Gastrocnemius medialis (tissue), 4 donors: ENCODE measurements around the gene F8. TPM values are rescaled to one million over a fixed set of nuclear protein-coding genes. Genes with fewer than 3 reads are reported as not detected.

Experiments used
- ATAC-seq, 2 donors: fragments of 150-250 bp; one replicate each; pipeline ENCODE4 v1.9.1; 2016
- DNase-seq, 2 donors: peaks; one replicate each; pipeline ENCODE4 v3.0.0-alpha.2; 2019
- H3K27ac ChIP-seq, 4 donors: fragments of 200-600 bp; sonication (generic); 1 replicate in 1 of 4; 2 replicates in 3 of 4; pipeline ENCODE4 v1.5.1; 2016 to 2018; ENCODE audit warnings: mild to moderate bottlenecking in 2 of 4, moderate library complexity in 1 of 4
- H3K27me3 ChIP-seq, 3 donors: fragments of 200-600 bp; sonication (generic) in 2 of 3; 1 replicate in 1 of 3; 2 replicates in 2 of 3; pipeline versions ENCODE4 v1.5.1 to v1.6.0; 2016 to 2019; ENCODE audit warnings: mild to moderate bottlenecking in 1 of 3, moderate library complexity in 1 of 3
- H3K36me3 ChIP-seq, 2 donors: fragments of 200-600 bp; sonication (generic) in 1 of 2; one replicate each; pipeline ENCODE4 v1.5.1; 2017 to 2018
- H3K4me1 ChIP-seq, 2 donors: fragments of 200-600 bp; sonication (generic) in 1 of 2; one replicate each; pipeline ENCODE4 v1.5.1; 2016 to 2017; ENCODE audit warnings: mild to moderate bottlenecking in 2 of 2
- H3K4me3 ChIP-seq, 4 donors: fragments of 200-600 bp; sonication (generic) in 3 of 4; 1 replicate in 1 of 4; 2 replicates in 3 of 4; pipeline ENCODE4 v1.5.1; 2016 to 2019; ENCODE audit warnings: mild to moderate bottlenecking in 2 of 4
- H3K9me3 ChIP-seq, 3 donors: fragments of 200-600 bp; sonication (generic) in 2 of 3; 1 replicate in 1 of 3; 2 replicates in 2 of 3; pipeline ENCODE4 v1.5.1; 2016 to 2019
- CTCF ChIP-seq, 5 experiments: fragments of 450-650 bp in 3 of 5; fragments of 200-600 bp in 2 of 5; sonication (generic) in 2 of 5; IDR thresholded peaks in 4 of 5; conservative IDR thresholded peaks in 1 of 5; 1 replicate in 4 of 5; 2 replicates in 1 of 5; pipeline ENCODE4 v1.5.1; 2016 to 2019; ENCODE audit warnings: antibody characterized with exemption in 5 of 5, mild to moderate bottlenecking in 3 of 5, moderate library complexity in 3 of 5
- POLR2A ChIP-seq, 2 donors: fragments of 450-650 bp; IDR thresholded peaks; one replicate each; pipeline ENCODE4 v1.6.1; 2017; ENCODE audit warnings: antibody characterized with exemption in 2 of 2, mild to moderate bottlenecking in 2 of 2, moderate library complexity in 2 of 2
- in situ Hi-C, 4 donors: fragments of 200-750 bp; cut with MboI; loops; one replicate each; pipeline versions ENCODE4 v1.15.0 to v1.8.0; 2017; ENCODE audit warnings: low sequenced_read_pairs in 4 of 4
- intact Hi-C: fragments of 100-400 bp; cut with DNase I; formaldehyde crosslinking; loops from one replicate; pipeline ENCODE4 v1.15.1; 2023; ENCODE audit warnings: low total_unique reads
- total RNA-seq, 4 donors: library from RNA; depleted of rRNA; stranded (reverse); fragments of >200 nt; gene quantifications; one replicate each; pipeline versions ENCODE4 v1.1.0 to v1.2.3, GENCODE V29; 2016

F8 gene
- total RNA-seq, 4 donors from 2014 or later, result 23.3 to 33.7 (median 28.2) TPM

- H3K27me3 ChIP-seq, result no peaks in the 10 kb centered on the region
- in situ Hi-C loops (loop anchor here in 2 of 4 donors (10.0 to 25.0 kb wide), 2 partner anchors 57 to 96 kb away; no protein-coding TSS in a partner anchor), intact Hi-C loops (no loop called here)
- H3K9me3 ChIP-seq, result no peaks in the 10 kb centered on the region
- TF ChIP-seq POLR2A (IDR thresholded peaks at IDR 0.05) (no peak), CTCF (IDR thresholded peaks at IDR 0.05 in 4 of 5, conservative IDR thresholded peaks at IDR 0.05 in 1 of 5) (no peak)
- ATAC-seq (no peak), DNase-seq (no peak)
- H3K36me3 ChIP-seq, result no peaks in the 10 kb centered on the region
- no peaks in the 10 kb centered on the region for H3K4me1 ChIP-seq
- H3K4me3 ChIP-seq, result no peak overlapping the region
- H3K27ac ChIP-seq, result no peak overlapping the region
Measured at GRCh38 chrX:154991476-154991875, 31.0 kb downstream of the F8 start.

DNA sequence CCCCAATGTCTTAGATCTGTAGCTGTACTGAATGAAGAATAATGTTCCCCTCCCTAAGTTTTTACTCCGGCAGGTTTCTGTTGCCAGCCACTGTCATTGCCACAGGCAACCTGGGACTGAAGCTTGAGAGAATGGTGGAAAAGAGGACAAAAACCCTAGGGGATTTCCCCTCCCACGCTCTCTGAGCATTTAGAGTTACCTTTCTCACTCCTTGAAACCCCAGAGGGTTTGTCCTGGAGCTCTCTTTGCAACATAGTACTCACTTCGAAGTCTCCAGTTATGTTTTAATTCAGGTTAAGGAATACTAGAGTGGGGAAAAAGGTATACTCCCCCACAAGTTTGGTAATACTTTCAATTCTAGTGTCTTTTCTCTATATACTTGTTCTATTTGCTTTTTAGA is 31.5 kb downstream of the F8 start:
- no peaks in the 10 kb centered on the region for H3K27me3 ChIP-seq
- in situ Hi-C loops (loop anchor here in 2 of 4 donors (10.0 to 25.0 kb wide), 2 partner anchors 56 to 96 kb away; no protein-coding TSS in a partner anchor), intact Hi-C loops (no loop called here)
- ATAC-seq (no peak), DNase-seq (no peak)
- no peak overlapping the region for H3K27ac ChIP-seq
- no peaks in the 10 kb centered on the region for H3K4me1 ChIP-seq
- no peak overlapping the region for H3K4me3 ChIP-seq
- no peaks in the 10 kb centered on the region for H3K9me3 ChIP-seq
- TF ChIP-seq POLR2A (IDR thresholded peaks at IDR 0.05) (no peak), CTCF (IDR thresholded peaks at IDR 0.05 in 4 of 5, conservative IDR thresholded peaks at IDR 0.05 in 1 of 5) (no peak)
- no peaks in the 10 kb centered on the region for H3K36me3 ChIP-seq

GRCh38 chrX:154990496-154990895 is 32.0 kb downstream of the F8 start:
- H3K4me3 ChIP-seq, result no peak overlapping the region
- in situ Hi-C loops (loop anchor here in 2 of 4 donors (10.0 to 25.0 kb wide), 2 partner anchors 56 to 97 kb away; no protein-coding TSS in a partner anchor), intact Hi-C loops (no loop called here)

DNA sequence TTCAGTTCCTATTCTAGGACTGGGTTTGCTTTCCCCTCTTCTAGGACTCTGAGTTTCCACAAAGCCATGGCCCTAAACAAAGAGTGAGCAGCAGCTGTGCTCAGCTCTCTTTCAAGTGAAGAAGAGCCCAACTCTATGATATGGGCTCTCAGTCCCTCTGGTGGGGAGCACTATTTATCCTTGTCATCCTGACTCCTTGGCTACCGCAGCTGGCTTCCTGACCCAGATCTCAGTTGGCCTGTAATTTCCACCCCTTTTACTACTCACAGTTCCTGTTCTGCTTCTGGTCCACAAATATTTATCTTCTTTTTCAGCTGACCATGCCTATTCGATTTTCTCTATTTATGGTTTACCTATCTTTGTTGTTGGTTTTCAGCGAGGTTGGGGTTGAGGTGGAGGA is 33.8 kb downstream of the F8 start:
- Histone ChIP-seq H3K36me3 (no peaks in the 10 kb centered on the region), H3K9me3 (no peaks in the 10 kb centered on the region), H3K4me3 (no peak overlapping the region), H3K4me1 (no peaks in the 10 kb centered on the region), H3K27me3 (no peaks in the 10 kb centered on the region), H3K27ac (no peak overlapping the region)
- DNase-seq (no peak), ATAC-seq (no peak)
- no peak for TF ChIP-seq CTCF (IDR thresholded peaks at IDR 0.05 in 4 of 5, conservative IDR thresholded peaks at IDR 0.05 in 1 of 5)
- no peak for TF ChIP-seq POLR2A (IDR thresholded peaks at IDR 0.05)
- in situ Hi-C loops, result loop anchor here in 2 of 4 donors (10.0 to 25.0 kb wide), 3 partner anchors 66 to 99 kb away; no protein-coding TSS in a partner anchor
- intact Hi-C loops, result loop anchor here (10.0 kb wide), 1 partner anchor 226 kb away; the partner anchor contains the start of gene VBP1

More at GRCh38 chrX:154990496-154990895, 32.0 kb downstream of the F8 start:
- TF ChIP-seq POLR2A (IDR thresholded peaks at IDR 0.05) (no peak), CTCF (IDR thresholded peaks at IDR 0.05 in 4 of 5, conservative IDR thresholded peaks at IDR 0.05 in 1 of 5) (no peak)
- ATAC-seq (no peak), DNase-seq (no peak)
- H3K27ac ChIP-seq, result no peak overlapping the region
- no peaks in the 10 kb centered on the region for H3K4me1 ChIP-seq
- no peaks in the 10 kb centered on the region for H3K27me3 ChIP-seq
- no peaks in the 10 kb centered on the region for H3K36me3 ChIP-seq
- H3K9me3 ChIP-seq, result no peaks in the 10 kb centered on the region
